ENCODE data around the gene TMEM255A. TPM values are rescaled to one million over a fixed set of nuclear protein-coding genes. Genes with fewer than 3 reads are reported as not detected.

Gene TMEM255A
- total RNA-seq, 1 donor from 2014 or later = 3.5 TPM

DNA sequence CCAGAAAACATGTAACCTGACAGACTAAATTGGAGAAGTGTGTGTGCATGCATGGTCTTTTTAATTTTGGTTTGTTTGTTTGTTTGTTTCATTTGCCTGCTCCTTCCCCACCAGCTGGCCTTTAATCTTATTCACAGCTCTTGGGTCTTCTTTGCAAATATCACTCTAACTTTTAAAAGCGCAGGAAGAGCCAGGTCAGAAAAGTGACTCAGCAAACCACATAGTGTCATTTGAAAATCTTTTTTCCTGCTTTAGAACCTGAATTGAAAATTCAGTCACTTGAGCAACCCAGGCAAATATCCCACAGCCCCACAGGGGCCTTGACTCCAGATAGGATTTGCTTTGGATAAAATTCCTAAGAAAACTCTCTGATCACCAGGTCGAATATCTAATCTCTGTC lies 4.6 kb downstream of the TMEM255A start:
- no peak overlapping the region for H3K4me2 ChIP-seq

DNA sequence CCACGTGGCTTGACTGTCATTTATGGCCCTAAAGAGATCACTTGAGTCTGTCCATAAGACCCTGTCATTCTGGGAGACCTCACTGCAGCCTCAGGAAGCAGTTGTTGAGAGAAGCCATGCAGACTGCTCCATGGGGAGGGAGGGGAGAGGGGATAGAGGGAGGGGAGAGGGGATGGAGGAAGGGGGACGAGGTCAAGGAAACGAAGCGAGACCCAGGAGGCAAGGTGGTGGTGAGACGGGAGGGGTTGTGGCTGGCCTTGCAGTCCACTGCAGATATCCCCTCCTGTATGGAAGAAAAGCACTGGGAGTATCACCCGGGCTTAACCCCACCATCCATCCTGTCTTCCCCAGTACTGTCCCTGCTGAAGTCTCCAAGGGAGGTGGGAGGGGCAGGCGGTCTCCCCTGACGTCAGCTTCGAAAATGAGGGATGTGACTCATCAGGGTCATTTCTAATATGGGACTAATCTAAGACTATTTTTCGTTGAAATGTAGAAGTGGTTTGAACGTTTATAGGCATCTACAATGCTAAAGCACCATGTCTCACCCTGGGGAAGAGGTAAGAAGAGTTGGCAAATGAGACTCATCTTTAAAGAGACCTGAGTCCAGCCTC lies 5.6 kb downstream of the TMEM255A start:
- H3K4me3 ChIP-seq = no peak overlapping the region
- Mint-ChIP-seq H3K9me3 (peaks cover 2% of the 10 kb centered on the region), H3K36me3 (no peaks in the 10 kb centered on the region), H3K4me3 (no peak overlapping the region), H3K27me3 (ENCODE audit: insufficient read depth, low read depth) (peaks cover 20% of the 10 kb centered on the region), H3K4me1 (peaks cover 32% of the 10 kb centered on the region), H3K27ac (no peak overlapping the region)
- no peaks in the 10 kb centered on the region for H3K9me3 ChIP-seq (ENCODE audit: low read depth)
- peaks cover 10% of the 10 kb centered on the region for H3F3A ChIP-seq (ENCODE audit: low read depth)
- no peaks in the 10 kb centered on the region for H3K4me1 ChIP-seq
- H2AFZ ChIP-seq (replicated peaks) = no peak overlapping the region
- no peaks in the 10 kb centered on the region for H4K20me1 ChIP-seq (ENCODE audit: low read depth)
- H3K27me3 ChIP-seq = peaks cover 50% of the 10 kb centered on the region
- no peak overlapping the region for H3K4me2 ChIP-seq
- H3K36me3 ChIP-seq = no peaks in the 10 kb centered on the region
- no peak for TF ChIP-seq EZH2phosphoT487 (IDR thresholded peaks at IDR 0.05)
- TF ChIP-seq, protein P1, sequence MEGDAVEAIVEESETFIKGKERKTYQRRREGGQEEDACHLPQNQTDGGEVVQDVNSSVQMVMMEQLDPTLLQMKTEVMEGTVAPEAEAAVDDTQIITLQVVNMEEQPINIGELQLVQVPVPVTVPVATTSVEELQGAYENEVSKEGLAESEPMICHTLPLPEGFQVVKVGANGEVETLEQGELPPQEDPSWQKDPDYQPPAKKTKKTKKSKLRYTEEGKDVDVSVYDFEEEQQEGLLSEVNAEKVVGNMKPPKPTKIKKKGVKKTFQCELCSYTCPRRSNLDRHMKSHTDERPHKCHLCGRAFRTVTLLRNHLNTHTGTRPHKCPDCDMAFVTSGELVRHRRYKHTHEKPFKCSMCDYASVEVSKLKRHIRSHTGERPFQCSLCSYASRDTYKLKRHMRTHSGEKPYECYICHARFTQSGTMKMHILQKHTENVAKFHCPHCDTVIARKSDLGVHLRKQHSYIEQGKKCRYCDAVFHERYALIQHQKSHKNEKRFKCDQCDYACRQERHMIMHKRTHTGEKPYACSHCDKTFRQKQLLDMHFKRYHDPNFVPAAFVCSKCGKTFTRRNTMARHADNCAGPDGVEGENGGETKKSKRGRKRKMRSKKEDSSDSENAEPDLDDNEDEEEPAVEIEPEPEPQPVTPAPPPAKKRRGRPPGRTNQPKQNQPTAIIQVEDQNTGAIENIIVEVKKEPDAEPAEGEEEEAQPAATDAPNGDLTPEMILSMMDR (IDR thresholded peaks at IDR 0.05) = no peak
- TF ChIP-seq EZH2 (IDR thresholded peaks at IDR 0.05) = no peak
- H3K9ac ChIP-seq = no peak overlapping the region
- no peak overlapping the region for H3K27ac ChIP-seq
- DNase-seq (ENCODE audit: low spot score) = no peak
- H3K79me2 ChIP-seq (ENCODE audit: low read depth) = no peaks in the 10 kb centered on the region

More for the DNA sequence above, 4.6 kb downstream of the TMEM255A start:
- Histone ChIP-seq H2AFZ (replicated peaks) (no peak overlapping the region), H3K79me2 (ENCODE audit: low read depth) (no peaks in the 10 kb centered on the region), H3K27ac (no peak overlapping the region), H3K9ac (no peak overlapping the region), H3K9me3 (ENCODE audit: low read depth) (no peaks in the 10 kb centered on the region), H4K20me1 (ENCODE audit: low read depth) (no peaks in the 10 kb centered on the region), H3K36me3 (no peaks in the 10 kb centered on the region), H3K27me3 (peaks cover 60% of the 10 kb centered on the region), H3F3A (ENCODE audit: low read depth) (peaks cover 10% of the 10 kb centered on the region), H3K4me3 (no peak overlapping the region), H3K4me1 (no peaks in the 10 kb centered on the region)
- Mint-ChIP-seq H3K4me3 (no peak overlapping the region), H3K27me3 (ENCODE audit: insufficient read depth, low read depth) (peaks cover 20% of the 10 kb centered on the region), H3K36me3 (no peaks in the 10 kb centered on the region), H3K27ac (no peak overlapping the region), H3K9me3 (peaks cover 2% of the 10 kb centered on the region), H3K4me1 (peaks cover 32% of the 10 kb centered on the region)
- no peak for DNase-seq (ENCODE audit: low spot score)
- TF ChIP-seq EZH2 (IDR thresholded peaks at IDR 0.05) = no peak
- no peak for TF ChIP-seq EZH2phosphoT487 (IDR thresholded peaks at IDR 0.05)
- TF ChIP-seq, protein P1 (IDR thresholded peaks at IDR 0.05) = no peak

DNA sequence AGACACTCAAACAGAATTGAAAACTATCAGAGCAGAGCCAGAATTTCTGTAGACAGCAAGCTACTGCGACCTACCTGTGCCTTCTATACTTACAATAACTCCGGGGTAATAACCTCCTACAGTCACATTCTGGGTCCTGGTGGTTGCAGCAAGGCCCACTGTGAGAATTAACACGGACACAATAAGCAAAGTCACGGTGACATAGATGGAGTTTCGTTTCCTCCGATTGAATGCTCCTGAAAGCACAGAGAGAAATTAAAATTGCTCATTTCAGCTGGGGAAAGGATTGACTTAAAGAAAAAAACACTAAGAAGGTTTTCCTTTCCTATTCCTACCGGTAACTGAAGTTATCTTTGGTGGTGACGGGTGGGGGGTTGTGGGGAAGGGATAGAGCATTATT lies 7.0 kb downstream of the TMEM255A start:
- Histone ChIP-seq H3K27me3 (peaks cover 37% of the 10 kb centered on the region), H3F3A (ENCODE audit: low read depth) (peaks cover 10% of the 10 kb centered on the region), H4K20me1 (ENCODE audit: low read depth) (no peaks in the 10 kb centered on the region), H3K4me2 (no peak overlapping the region), H3K79me2 (ENCODE audit: low read depth) (no peaks in the 10 kb centered on the region), H3K36me3 (no peaks in the 10 kb centered on the region), H3K4me3 (no peak overlapping the region), H3K9me3 (ENCODE audit: low read depth) (no peaks in the 10 kb centered on the region), H3K9ac (no peak overlapping the region), H3K27ac (no peak overlapping the region), H2AFZ (replicated peaks) (no peak overlapping the region), H3K4me1 (no peaks in the 10 kb centered on the region)
- Mint-ChIP-seq H3K36me3 (no peaks in the 10 kb centered on the region), H3K27ac (no peak overlapping the region), H3K4me3 (no peak overlapping the region), H3K9me3 (no peaks in the 10 kb centered on the region), H3K27me3 (ENCODE audit: insufficient read depth, low read depth) (peaks cover 12% of the 10 kb centered on the region), H3K4me1 (peaks cover 27% of the 10 kb centered on the region)
- TF ChIP-seq, protein P1 (IDR thresholded peaks at IDR 0.05) = no peak
- no peak for TF ChIP-seq EZH2 (IDR thresholded peaks at IDR 0.05)
- no peak for TF ChIP-seq EZH2phosphoT487 (IDR thresholded peaks at IDR 0.05)
- no peak for DNase-seq (ENCODE audit: low spot score)

Data from neural progenitor cell (in vitro differentiated cells).